Uterus (tissue), 4 donors: ENCODE results near the gene ADAM33. TPM values are rescaled to one million over a fixed set of nuclear protein-coding genes. Genes with fewer than 3 reads are reported as not detected.

Source experiments
- DNase-seq, 2 donors: peaks; one replicate each; pipeline ENCODE4 v3.0.0-alpha.2; 2019 to 2020
- H3K27ac ChIP-seq, 2 donors: fragments of 200-600 bp; sonication (generic); 1 replicate in 1 of 2; 2 replicates in 1 of 2; pipeline ENCODE4 v1.5.1; 2016 to 2018
- H3K27me3 ChIP-seq, 2 donors: fragments of 200-600 bp; sonication (generic); one replicate each; pipeline ENCODE4 v1.5.1; 2018 to 2019; ENCODE audit warnings: control low read depth in 1 of 2
- H3K36me3 ChIP-seq, 2 donors: fragments of 200-600 bp; sonication (generic); one replicate each; pipeline ENCODE4 v1.5.1; 2019; ENCODE audit warnings: control low read depth in 1 of 2
- H3K4me1 ChIP-seq, 2 donors: fragments of 200-600 bp; sonication (generic); one replicate each; pipeline ENCODE4 v1.5.1; 2018 to 2019; ENCODE audit warnings: control low read depth in 1 of 2
- H3K4me3 ChIP-seq, 2 donors: fragments of 200-600 bp; sonication (generic); 1 replicate in 1 of 2; 2 replicates in 1 of 2; pipeline ENCODE4 v1.5.1; 2018 to 2019; ENCODE audit warnings: mild to moderate bottlenecking in 1 of 2
- H3K9me3 ChIP-seq, 2 donors: fragments of 200-600 bp; sonication (generic); one replicate each; pipeline ENCODE4 v1.5.1; 2019; ENCODE audit warnings: control low read depth in 1 of 2
- POLR2A ChIP-seq, 2 donors: fragments of 450-650 bp; IDR thresholded peaks; one replicate each; pipeline ENCODE4 v1.6.1; 2016; ENCODE audit warnings: antibody characterized with exemption in 2 of 2, mild to moderate bottlenecking in 1 of 2, moderate library complexity in 1 of 2
- intact Hi-C: fragments of 100-400 bp; cut with DNase I; formaldehyde crosslinking; loops from one replicate; pipeline ENCODE4 v1.15.1; 2023; ENCODE audit warnings: low total_unique reads
- total RNA-seq, 4 donors: library from RNA; depleted of rRNA in 3 of 4; stranded (reverse); fragments of >200 nt in 3 of 4; gene quantifications; one replicate each; pipeline versions ENCODE4 v1.1.0 to v1.2.4, GENCODE V29; 2014 to 2023
- TF ChIP-seq, protein P1 (sequence below), 4 experiments: fragments of 200-600 bp in 2 of 4; fragments of 450-650 bp in 2 of 4; sonication (generic) in 2 of 4; IDR thresholded peaks; one replicate each; pipeline ENCODE4 v1.5.1; 2016 to 2019; ENCODE audit warnings: antibody characterized with exemption in 4 of 4, mild to moderate bottlenecking in 2 of 4, moderate library complexity in 1 of 4
- donor health status: DM: yes; HTN: yes; CAD: no.

The ADAM33 gene
- total RNA-seq, 4 donors from 2014 or later: 66.5 to 215 (median 128) TPM

GRCh38 chr20:3628502-3629314 is 53.1 kb downstream of the ADAM33 start:
- Histone ChIP-seq H3K36me3 (no peaks in the 10 kb centered on the region), H3K27me3 (no peaks in the 10 kb centered on the region), H3K4me3 (no peak overlapping the region), H3K27ac (no peak overlapping the region), H3K4me1 (no peaks in the 10 kb centered on the region), H3K9me3 (no peaks in the 10 kb centered on the region)
- DNase-seq: no peak
- intact Hi-C loops: no loop called here
- no peak for TF ChIP-seq POLR2A (IDR thresholded peaks at IDR 0.05)
- TF ChIP-seq, protein P1, sequence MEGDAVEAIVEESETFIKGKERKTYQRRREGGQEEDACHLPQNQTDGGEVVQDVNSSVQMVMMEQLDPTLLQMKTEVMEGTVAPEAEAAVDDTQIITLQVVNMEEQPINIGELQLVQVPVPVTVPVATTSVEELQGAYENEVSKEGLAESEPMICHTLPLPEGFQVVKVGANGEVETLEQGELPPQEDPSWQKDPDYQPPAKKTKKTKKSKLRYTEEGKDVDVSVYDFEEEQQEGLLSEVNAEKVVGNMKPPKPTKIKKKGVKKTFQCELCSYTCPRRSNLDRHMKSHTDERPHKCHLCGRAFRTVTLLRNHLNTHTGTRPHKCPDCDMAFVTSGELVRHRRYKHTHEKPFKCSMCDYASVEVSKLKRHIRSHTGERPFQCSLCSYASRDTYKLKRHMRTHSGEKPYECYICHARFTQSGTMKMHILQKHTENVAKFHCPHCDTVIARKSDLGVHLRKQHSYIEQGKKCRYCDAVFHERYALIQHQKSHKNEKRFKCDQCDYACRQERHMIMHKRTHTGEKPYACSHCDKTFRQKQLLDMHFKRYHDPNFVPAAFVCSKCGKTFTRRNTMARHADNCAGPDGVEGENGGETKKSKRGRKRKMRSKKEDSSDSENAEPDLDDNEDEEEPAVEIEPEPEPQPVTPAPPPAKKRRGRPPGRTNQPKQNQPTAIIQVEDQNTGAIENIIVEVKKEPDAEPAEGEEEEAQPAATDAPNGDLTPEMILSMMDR (IDR thresholded peaks at IDR 0.05): no peak

GRCh38 chr20:3627476-3627875 is 54.3 kb downstream of the ADAM33 start:
- TF ChIP-seq POLR2A (IDR thresholded peaks at IDR 0.05): no peak
- TF ChIP-seq, protein P1 (IDR thresholded peaks at IDR 0.05): no peak
- Histone ChIP-seq H3K9me3 (no peaks in the 10 kb centered on the region), H3K36me3 (no peaks in the 10 kb centered on the region), H3K27me3 (no peaks in the 10 kb centered on the region), H3K4me1 (no peaks in the 10 kb centered on the region), H3K4me3 (no peak overlapping the region), H3K27ac (no peak overlapping the region)
- intact Hi-C loops: no loop called here
- DNase-seq: no peak

DNA sequence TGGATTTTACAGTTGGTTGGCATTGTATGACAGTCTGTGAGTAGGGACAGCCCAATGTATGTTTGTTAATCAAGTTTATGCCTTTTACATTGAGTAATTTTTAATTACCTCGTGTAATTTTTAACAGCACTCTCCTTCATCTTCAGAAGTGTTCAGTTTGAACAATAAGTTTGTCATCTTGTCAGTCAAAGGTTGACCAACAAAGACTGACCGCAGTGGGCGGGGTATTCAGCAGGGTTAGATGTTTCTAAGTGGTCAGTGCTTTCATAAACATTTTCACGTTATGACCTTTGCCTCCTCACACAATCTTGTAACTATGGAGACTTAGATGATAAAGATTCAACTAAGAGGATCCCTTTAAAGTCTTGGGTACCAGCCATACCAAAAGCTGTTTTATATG is 59.4 kb downstream of the ADAM33 start:
- H3K27ac ChIP-seq: no peak overlapping the region
- H3K4me3 ChIP-seq: no peak overlapping the region
- H3K36me3 ChIP-seq: no peaks in the 10 kb centered on the region
- intact Hi-C loops: no loop called here
- DNase-seq: no peak
- no peaks in the 10 kb centered on the region for H3K9me3 ChIP-seq
- no peaks in the 10 kb centered on the region for H3K4me1 ChIP-seq
- H3K27me3 ChIP-seq: no peaks in the 10 kb centered on the region
- no peak for TF ChIP-seq POLR2A (IDR thresholded peaks at IDR 0.05)
- TF ChIP-seq, protein P1 (IDR thresholded peaks at IDR 0.05): no peak

- intact Hi-C loops: no loop called here
- no peak for DNase-seq
- Histone ChIP-seq H3K27ac (no peak overlapping the region), H3K27me3 (no peaks in the 10 kb centered on the region), H3K36me3 (no peaks in the 10 kb centered on the region), H3K9me3 (no peaks in the 10 kb centered on the region), H3K4me1 (no peaks in the 10 kb centered on the region), H3K4me3 (no peak overlapping the region)
- no peak for TF ChIP-seq POLR2A (IDR thresholded peaks at IDR 0.05)
- TF ChIP-seq, protein P1 (IDR thresholded peaks at IDR 0.05): no peak
These were observed 60.7 kb downstream of the ADAM33 start for GRCh38 chr20:3621111-3621510.

Other genes starting within 250 kb of the ADAM33 start
- gene ATRN, start 211.0 kb downstream of the ADAM33 start, total RNA-seq: 10 to 100 TPM in 3 of 4 donors, 1 to 10 TPM in 1; 7.4 to 76.7 (median 21.2) TPM
- not detected for gene GFRA4, start 18.6 kb downstream of the ADAM33 start, total RNA-seq
- 1 to 10 TPM; 1.0 to 7.9 (median 3.4) TPM for gene SIGLEC1, start 30.6 kb upstream of the ADAM33 start, total RNA-seq
- gene HSPA12B, start 50.7 kb upstream of the ADAM33 start, total RNA-seq: 10 to 100 TPM in 3 of 4 donors, 1 to 10 TPM in 1; 4.7 to 46.2 (median 27.6) TPM
- 10 to 100 TPM in 3 of 4 donors, 1 to 10 TPM in 1; 4.1 to 45.9 (median 34.8) TPM for gene ADISSP, start 85.7 kb upstream of the ADAM33 start, total RNA-seq
- 1 to 10 TPM in 1 of 4 donors, under 1 TPM in 2, not detected in 1; 0.26 to 1.3 (median 0.37) TPM for gene SPEF1, start 99.4 kb upstream of the ADAM33 start, total RNA-seq
- 100 to 1,000 TPM in 2 of 4 donors, 10 to 100 TPM in 2; 18.2 to 127 (median 85.2) TPM for gene CENPB, start 104.7 kb upstream of the ADAM33 start, total RNA-seq
- 10 to 100 TPM; 13.2 to 72.8 (median 25.5) TPM for gene CDC25B, start 114.3 kb upstream of the ADAM33 start, total RNA-seq
- 10 to 100 TPM in 2 of 4 donors, 1 to 10 TPM in 1, under 1 TPM in 1; under 0.01 to 18.6 (median 9.5) TPM for gene AP5S1, start 138.5 kb upstream of the ADAM33 start, total RNA-seq
- gene MAVS, start 164.8 kb upstream of the ADAM33 start, total RNA-seq: 10 to 100 TPM in 3 of 4 donors, 1 to 10 TPM in 1; 7.4 to 43.2 (median 13.7) TPM
- gene PANK2, start 207.4 kb upstream of the ADAM33 start, total RNA-seq: 10 to 100 TPM; 18.2 to 82.0 (median 53.5) TPM